Gastroesophageal sphincter (tissue), 2 donors: ENCODE data around the gene PLCB1.
A peak's percentile ranks its signal among the peaks of the same experiment; 100 is the strongest.

Experiments used
- POLR2A ChIP-seq, 2 donors: fragments of 450-650 bp; IDR thresholded peaks; one replicate each; pipeline ENCODE4 v1.6.1; 2017; ENCODE audit warnings: antibody characterized with exemption in 2 of 2, mild to moderate bottlenecking in 2 of 2, moderate library complexity in 1 of 2
- POLR2AphosphoS5 ChIP-seq: sonication (generic); formaldehyde crosslinking; IDR thresholded peaks from one replicate; pipeline ENCODE4 v1.6.1; 2017; ENCODE audit warnings: antibody characterized with exemption

DNA sequence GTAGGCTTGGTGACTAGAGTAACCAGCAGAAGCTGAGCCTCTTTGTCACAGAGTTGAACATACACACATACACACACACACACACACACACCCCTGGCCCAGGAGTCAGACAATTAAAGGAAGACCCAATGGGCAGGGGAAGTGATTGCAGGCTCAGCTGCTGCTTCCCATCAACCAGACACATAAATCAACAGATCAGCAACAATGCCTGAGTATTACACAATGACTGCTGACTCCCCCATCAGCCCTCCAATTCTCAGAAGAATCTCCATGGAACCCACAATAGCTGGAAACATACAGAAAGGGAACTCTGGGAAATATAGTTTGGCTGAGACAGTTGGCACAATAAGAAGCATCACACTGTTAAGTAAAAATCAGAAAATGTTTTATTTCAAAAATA lies 666.4 kb downstream of the PLCB1 start:
- TF ChIP-seq POLR2A (IDR thresholded peaks at IDR 0.05) (no peak), POLR2AphosphoS5 (peak; percentile 63)
